H1 (cell line): ENCODE results near the gene RPLP2. TPM values are rescaled to one million over a fixed set of nuclear protein-coding genes. Genes with fewer than 3 reads are reported as not detected.

ENCODE experiments used
- CTCF ChIA-PET: fragments of 300-600 bp; sonication (Branson Sonifier 250); formaldehyde crosslinking; loops from one replicate; lab custom pipeline; 2021; ENCODE audit not compliant: partially characterized antibody; lab: Charles Lee
- POLR2A ChIA-PET: fragments of 300-600 bp; sonication (Branson Sonifier 250); formaldehyde crosslinking; loops from one replicate; lab custom pipeline; 2021; ENCODE audit warnings: inconsistent platforms; ENCODE audit not compliant: partially characterized antibody; lab: Charles Lee
- DNase-seq, 2 experiments: peaks; one replicate each; pipeline versions ENCODE4 v3.0.0 to v3.0.0-alpha.2; 2010 to 2022; ENCODE audit warnings: low spot score in 2 of 2, low read depth in 1 of 2, mixed read lengths in 1 of 2
- FAIRE-seq: peaks from 2 replicates; lab custom pipeline; 2011; peaks lifted over from hg19 to GRCh38; lab: Jason Lieb, UNC
- H2AFZ ChIP-seq: 2 replicates; pipeline ENCODE4 v1.8.1; 2012; ENCODE audit warnings: low read length, inconsistent platforms
- H2AK5ac ChIP-seq: 2 replicates; pipeline ENCODE4 v1.6.1; 2013; ENCODE audit warnings: low read depth, low read length
- H2BK120ac ChIP-seq: replicated peaks from 2 replicates; pipeline ENCODE3; 2013; ENCODE audit warnings: low read depth, low read length, inconsistent platforms
- H2BK12ac ChIP-seq: 2 replicates; pipeline ENCODE4 v1.6.1; 2013; ENCODE audit warnings: low read depth, low read length
- H2BK15ac ChIP-seq: 2 replicates; pipeline ENCODE4 v1.6.1; 2013; ENCODE audit warnings: low read length
- H2BK20ac ChIP-seq: 2 replicates; pipeline ENCODE4 v1.6.1; 2013; ENCODE audit warnings: low read length
- H2BK5ac ChIP-seq: 2 replicates; pipeline ENCODE4 v1.6.1; 2013; ENCODE audit warnings: low read depth, low read length
- H3K14ac ChIP-seq: 2 replicates; pipeline ENCODE4 v1.6.1; 2013; ENCODE audit warnings: inconsistent platforms; ENCODE audit not compliant: insufficient read length
- H3K18ac ChIP-seq: 2 replicates; pipeline ENCODE4 v1.6.1; 2013; ENCODE audit warnings: low read length; ENCODE audit errors: extremely low read depth
- H3K23ac ChIP-seq: 2 replicates; pipeline ENCODE4 v1.6.1; 2013; ENCODE audit warnings: inconsistent platforms; ENCODE audit not compliant: insufficient read length
- H3K23me2 ChIP-seq: 2 replicates; pipeline ENCODE4 v1.6.1; 2013; ENCODE audit warnings: low read depth, low read length
- H3K27ac ChIP-seq: 2 replicates; pipeline ENCODE4 v1.6.1; 2011; ENCODE audit warnings: low read depth, low read length, inconsistent platforms
- H3K27me3 ChIP-seq, 4 experiments: replicated peaks in 1 of 4; 1 replicate in 1 of 4; 2 replicates in 3 of 4; pipeline versions ENCODE4 v1.6.1 to v1.8.1; 2011 to 2013; ENCODE audit warnings: low read length in 3 of 4, mild to moderate bottlenecking in 3 of 4, inconsistent platforms in 2 of 4, mixed read lengths in 2 of 4, moderate library complexity in 1 of 4; ENCODE audit not compliant: control insufficient read depth in 3 of 4, insufficient read depth in 3 of 4; ENCODE audit errors: extremely low read depth in 1 of 4
- H3K36me3 ChIP-seq, 4 experiments: 2 replicates each; pipeline versions ENCODE4 v1.6.1 to v1.8.1; 2011 to 2013; ENCODE audit warnings: mild to moderate bottlenecking in 4 of 4, low read length in 3 of 4, moderate library complexity in 2 of 4, control low read depth in 1 of 4, inconsistent platforms in 1 of 4; ENCODE audit not compliant: insufficient read depth in 4 of 4, control insufficient read depth in 2 of 4
- H3K4ac ChIP-seq: replicated peaks from 2 replicates; pipeline ENCODE3; 2013; ENCODE audit warnings: low read length, low read depth, mixed read lengths, inconsistent platforms; ENCODE audit not compliant: insufficient read length
- H3K4me1 ChIP-seq, 4 experiments: replicated peaks in 1 of 4; 1 replicate in 1 of 4; 2 replicates in 3 of 4; pipeline versions ENCODE4 v1.6.1 to v1.8.1; 2011 to 2013; ENCODE audit warnings: low read length in 3 of 4, inconsistent platforms in 2 of 4, mixed read lengths in 1 of 4; ENCODE audit not compliant: insufficient read depth in 4 of 4, control insufficient read depth in 3 of 4
- H3K4me2 ChIP-seq, 2 experiments: 2 replicates each; pipeline versions ENCODE4 v1.6.1 to v1.8.1; 2011 to 2013; ENCODE audit warnings: low read depth in 2 of 2, low read length in 2 of 2, control low read depth in 1 of 2, inconsistent platforms in 1 of 2, mild to moderate bottlenecking in 1 of 2; ENCODE audit not compliant: insufficient read depth in 1 of 2
- H3K4me3 ChIP-seq, 4 experiments: fragments of 200-600, 300-600 bp in 1 of 4; sonication (generic), shearing (Covaris generic), sonication (Bioruptor Twin) in 1 of 4; 2 replicates each; pipeline versions ENCODE4 v1.5.1 to v1.8.1; 2011 to 2016; ENCODE audit warnings: low read length in 4 of 4, low read depth in 3 of 4, control low read depth in 2 of 4, inconsistent platforms in 2 of 4, mild to moderate bottlenecking in 2 of 4, mixed read lengths in 1 of 4, moderate library complexity in 1 of 4; ENCODE audit not compliant: insufficient read depth in 2 of 4; ENCODE audit errors: extremely low read depth in 1 of 4
- H3K56ac ChIP-seq: replicated peaks from 2 replicates; pipeline ENCODE3; 2013; ENCODE audit warnings: low read depth, mild to moderate bottlenecking, mixed read lengths, low read length, inconsistent platforms; ENCODE audit not compliant: insufficient read length
- H3K79me1 ChIP-seq: 2 replicates; pipeline ENCODE4 v1.6.1; 2013; ENCODE audit warnings: low read depth, low read length, control low read depth
- H3K79me2 ChIP-seq, 2 experiments: 2 replicates each; pipeline versions ENCODE4 v1.6.1 to v1.8.1; 2012 to 2013; ENCODE audit warnings: low read length in 2 of 2, mild to moderate bottlenecking in 2 of 2, inconsistent platforms in 1 of 2; ENCODE audit not compliant: insufficient read depth in 2 of 2, control insufficient read depth in 1 of 2
- H3K9ac ChIP-seq, 4 experiments: replicated peaks in 1 of 4; 1 replicate in 1 of 4; 2 replicates in 3 of 4; pipeline versions ENCODE4 v1.6.1 to v1.8.1; 2011 to 2013; ENCODE audit warnings: low read depth in 3 of 4, low read length in 3 of 4, control low read depth in 2 of 4, mild to moderate bottlenecking in 2 of 4, moderate library complexity in 2 of 4, inconsistent platforms in 1 of 4; ENCODE audit errors: extremely low read depth in 1 of 4
- H3K9me3 ChIP-seq, 2 experiments: 2 replicates each; pipeline versions ENCODE4 v1.6.1 to v1.8.1; 2012 to 2013; ENCODE audit warnings: mild to moderate bottlenecking in 2 of 2, moderate library complexity in 2 of 2, control low read depth in 1 of 2, inconsistent platforms in 1 of 2, low read depth in 1 of 2, low read length in 1 of 2, mixed read lengths in 1 of 2; ENCODE audit not compliant: insufficient read depth in 2 of 2
- H4K20me1 ChIP-seq, 2 experiments: replicated peaks in 1 of 2; 2 replicates each; pipeline versions ENCODE3 to v1.8.1; 2011 to 2013; ENCODE audit warnings: inconsistent platforms in 2 of 2, low read length in 2 of 2, mild to moderate bottlenecking in 1 of 2; ENCODE audit not compliant: insufficient read depth in 2 of 2, control insufficient read depth in 1 of 2
- H4K5ac ChIP-seq: 2 replicates; pipeline ENCODE4 v1.6.1; 2013; ENCODE audit warnings: low read length, low read depth, mixed read lengths, inconsistent platforms; ENCODE audit not compliant: insufficient read length
- H4K8ac ChIP-seq: 2 replicates; pipeline ENCODE4 v1.8.0; 2013; ENCODE audit warnings: mild to moderate bottlenecking, moderate library complexity, low read length, inconsistent platforms; ENCODE audit not compliant: insufficient read depth; ENCODE audit errors: extremely low read depth
- H4K91ac ChIP-seq: replicated peaks from 2 replicates; pipeline ENCODE3; 2013; ENCODE audit warnings: low read length, mixed read lengths, inconsistent platforms; ENCODE audit not compliant: insufficient read length
- BCL11A ChIP-seq, 2 experiments: IDR thresholded peaks; one replicate each; pipeline ENCODE4 v1.6.1; 2011; ENCODE audit warnings: low read depth in 2 of 2, low read length in 2 of 2, mild to moderate bottlenecking in 2 of 2
- CBX5 ChIP-seq: fragments of 300-800, 300-1000 bp; sonication (generic); IDR thresholded peaks from 2 replicates; pipeline ENCODE4 v1.7.1; 2016; ENCODE audit warnings: antibody characterized with exemption, low read length, low read depth
- NRF1 ChIP-seq: IDR thresholded peaks from 2 replicates; pipeline ENCODE4 v1.6.1; 2011; ENCODE audit warnings: mild to moderate bottlenecking, low read depth, low read length, improper control_type of control experiment
- POU5F1 ChIP-seq: IDR thresholded peaks from 2 replicates; pipeline ENCODE4 v1.6.1; 2011; ENCODE audit warnings: low read depth, mild to moderate bottlenecking, low read length, moderate library complexity
- RNF2 ChIP-seq: fragments of 200-900, 300-1000 bp; sonication (generic); IDR thresholded peaks from 2 replicates; pipeline ENCODE4 v1.7.1; 2016; ENCODE audit warnings: borderline replicate concordance, low read depth, mild to moderate bottlenecking, antibody characterized with exemption, low read length; ENCODE audit not compliant: poor library complexity, severe bottlenecking; ENCODE audit errors: missing control alignments
- SAP30 ChIP-seq: fragments of 300-600 bp; sonication (generic); IDR thresholded peaks from 2 replicates; pipeline ENCODE4 v1.7.1; 2012; ENCODE audit warnings: low read length, moderate library complexity, mild to moderate bottlenecking, inconsistent platforms; ENCODE audit not compliant: insufficient read depth, insufficient replicate concordance
- SP2 ChIP-seq: IDR thresholded peaks from 2 replicates; pipeline ENCODE4 v1.6.1; 2012; ENCODE audit warnings: mild to moderate bottlenecking, low read length, inconsistent platforms
- TCF12 ChIP-seq: IDR thresholded peaks from 2 replicates; pipeline ENCODE4 v1.6.1; 2011; ENCODE audit warnings: low read depth, mild to moderate bottlenecking, low read length
- TEAD4 ChIP-seq: IDR thresholded peaks from 2 replicates; pipeline ENCODE4 v1.6.1; 2012; ENCODE audit warnings: low read depth, low read length, inconsistent platforms, mixed read lengths
- USF2 ChIP-seq: IDR thresholded peaks from 2 replicates; pipeline ENCODE4 v1.6.1; 2011; ENCODE audit warnings: low read length, improper control_type of control experiment
- WGBS, 2 experiments: shearing (Covaris generic) in 1 of 2; methylation state at CpG; one replicate each; pipeline versions ENCODE4 v1.1.6 to v1.1.7; 2013 to 2015; ENCODE audit warnings: low lambda C conversion rate in 2 of 2, mixed read lengths in 2 of 2, inconsistent platforms in 1 of 2, low coverage in 1 of 2, missing lambda C conversion rate in 1 of 2; ENCODE audit not compliant: insufficient replicate concordance in 2 of 2, insufficient coverage in 1 of 2, insufficient read length in 1 of 2; ENCODE audit errors: extremely low coverage in 1 of 2, missing lambda C conversion rate in 1 of 2; 5-methylcytosine and 5-hydroxymethylcytosine counted together
- polyA plus RNA-seq, 7 experiments: library from polyadenylated mRNA; depleted of rRNA in 3 of 7; stranded (reverse) in 5 of 7; unstranded in 2 of 7; fragments of >200 nt in 5 of 7; fragments of 200-250 nt in 2 of 7; gene quantifications; 1 replicate in 5 of 7; 2 replicates in 1 of 7; 4 replicates in 1 of 7; pipeline versions ENCODE4 v1.2.1 to v1.2.3, GENCODE V29; 2011 to 2013; ENCODE audit warnings: missing spikeins in 2 of 7, mixed read lengths in 2 of 7
- total RNA-seq: library from RNA; stranded (reverse); fragmentation: NEBNext Ultra II Directional; extraction: Animal tissue kit (Norgen Biotek cat#: 25700); gene quantifications from 2 replicates; pipeline ENCODE4 v1.2.1, GENCODE V29; 2021

The RPLP2 gene
- total and polyA plus RNA-seq, 2 of the 8 experiments (the other 6 are each of a cell fraction or from before 2014, with no cell fraction given), result 1,789 to 2,106 TPM

- Histone ChIP-seq H3K56ac (peak within 1 kb of the TSS; percentile 97), H2BK5ac (peak within 1 kb of the TSS; percentile 93; the same call in 1 of the 2 replicates), H3K27ac (peak within 1 kb of the TSS; percentile 99), H3K14ac (no peak within 1 kb of the TSS), H3K18ac (peak within 1 kb of the TSS; percentile 98), H3K79me1 (peaks cover 9% of the 10 kb centered on the region; the same call in 1 of the 2 replicates), H4K91ac (peak within 1 kb of the TSS; percentile 98), H2AFZ (no peak within 1 kb of the TSS; the same call in 1 of the 2 replicates), H2BK120ac (peak within 1 kb of the TSS; percentile 79), H2AK5ac (peak within 1 kb of the TSS; percentile 39; the same call in 1 of the 2 replicates), H3K23me2 (peaks cover 21% of the 10 kb centered on the region; the same call in 1 of the 2 replicates), H3K79me2 (peaks cover 0 to 27% of the 10 kb centered on the region in 2 experiments; a peak in 2 of 4 replicates), H4K20me1 (peaks cover 7 to 38% of the 10 kb centered on the region in 2 experiments), H4K8ac (peak within 1 kb of the TSS; percentile 98), H4K5ac (peak within 1 kb of the TSS; percentile 96), H3K27me3 (no peaks in the 10 kb centered on the region; a peak in 2 of 7 replicates), H3K9ac (peak within 1 kb of the TSS; percentile 65 to 97 (median 94)), H2BK15ac (peak within 1 kb of the TSS; percentile 99; the same call in 1 of the 2 replicates), H3K4me3 (peak within 1 kb of the TSS; percentile 76 to 96 (median 82)), H3K4me2 (peak within 1 kb of the TSS; percentile 87), H3K9me3 (no peaks in the 10 kb centered on the region), H3K23ac (no peak within 1 kb of the TSS), H2BK20ac (no peak within 1 kb of the TSS), H3K4me1 (peaks cover 0 to 34% (median 25%) of the 10 kb centered on the region in 4 experiments; a peak in 6 of 7 replicates), H3K36me3 (peaks cover 10 to 24% (median 20%) of the 10 kb centered on the region in 4 experiments; a peak in 7 of 8 replicates), H2BK12ac (peak within 1 kb of the TSS; percentile 92; the same call in 1 of the 2 replicates), H3K4ac (peak within 1 kb of the TSS; percentile 99)
- FAIRE-seq (no peak), DNase-seq (peak in 1 of 2 experiments; percentile 95)
- CTCF ChIA-PET, result interaction anchor here (0.9 to 6.7 kb wide), 8 partner anchors 10 to 56 kb away, joined by 3 to 74 read pairs (median 5); partner anchors contain the start of gene CD151
- POLR2A ChIA-PET, result interaction anchor here (0.6 to 40.4 kb wide), 12 partner anchors 15 to 362 kb away, joined by 3 to 1917 read pairs (median 4); partner anchors contain the start of genes CD151, CEND1, CHID1 and CRACR2B
- WGBS, 2 experiments, result 0% methylated on average over 4 of the region's 87 CpGs; no CpG with 5 or more reads in 1 of the 2 experiments
- TF ChIP-seq NRF1, result no peak
- TF ChIP-seq BCL11A (IDR thresholded peaks at IDR 0.05; ENCODE audit: low read depth in 2 of 2, low read length in 2 of 2), result no peak
- TF ChIP-seq RNF2, result no peak
- TF ChIP-seq TCF12, result 0 out of 2 replicates have a peak, but pooled peaks have one; percentile 10
- TF ChIP-seq USF2, result no peak
- no peak for TF ChIP-seq CBX5
- TF ChIP-seq POU5F1, result no peak
- TF ChIP-seq SP2, result no peak
- TF ChIP-seq TEAD4, result no peak
- TF ChIP-seq SAP30, result no peak
These were observed 32.7 kb downstream of the RPLP2 start, which contains the start of the genes POLR2L and TSPAN4 for GRCh38 chr11:842370-843002. Gene POLR2L (minus strand): TSS chr11:842529. CDS start chr11:842508, 21 bp downstream. Gene TSPAN4 (plus strand): TSS chr11:842852. CDS start chr11:850305, 7,453 bp downstream.
